ENCODE measurements around the gene COX11.

COX11 gene

GRCh38 chr17:54967621-54968261, 713 bp downstream of the COX11 start:
- Histone ChIP-seq H3K36me3 (peaks cover 15 to 21% (median 17%) of the 10 kb centered on the region in 3 donors), H3K4me1 (peaks cover 0 to 34% (median 18%) of the 10 kb centered on the region in 4 donors), H3K9me3 (no peaks in the 10 kb centered on the region), H3K27ac (peak overlapping the region; percentile 91 to 92), H3K27me3 (no peaks in the 10 kb centered on the region), H3K4me3 (peak overlapping the region; percentile 87 to 98)
- TF ChIP-seq, protein P1, sequence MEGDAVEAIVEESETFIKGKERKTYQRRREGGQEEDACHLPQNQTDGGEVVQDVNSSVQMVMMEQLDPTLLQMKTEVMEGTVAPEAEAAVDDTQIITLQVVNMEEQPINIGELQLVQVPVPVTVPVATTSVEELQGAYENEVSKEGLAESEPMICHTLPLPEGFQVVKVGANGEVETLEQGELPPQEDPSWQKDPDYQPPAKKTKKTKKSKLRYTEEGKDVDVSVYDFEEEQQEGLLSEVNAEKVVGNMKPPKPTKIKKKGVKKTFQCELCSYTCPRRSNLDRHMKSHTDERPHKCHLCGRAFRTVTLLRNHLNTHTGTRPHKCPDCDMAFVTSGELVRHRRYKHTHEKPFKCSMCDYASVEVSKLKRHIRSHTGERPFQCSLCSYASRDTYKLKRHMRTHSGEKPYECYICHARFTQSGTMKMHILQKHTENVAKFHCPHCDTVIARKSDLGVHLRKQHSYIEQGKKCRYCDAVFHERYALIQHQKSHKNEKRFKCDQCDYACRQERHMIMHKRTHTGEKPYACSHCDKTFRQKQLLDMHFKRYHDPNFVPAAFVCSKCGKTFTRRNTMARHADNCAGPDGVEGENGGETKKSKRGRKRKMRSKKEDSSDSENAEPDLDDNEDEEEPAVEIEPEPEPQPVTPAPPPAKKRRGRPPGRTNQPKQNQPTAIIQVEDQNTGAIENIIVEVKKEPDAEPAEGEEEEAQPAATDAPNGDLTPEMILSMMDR (IDR thresholded peaks at IDR 0.05), result peak in 1 of 2 experiments; percentile 38
- intact Hi-C loops (cut with DNase I; ENCODE audit: low total_unique reads), result no loop called here
- no peak for DNase-seq

DNA sequence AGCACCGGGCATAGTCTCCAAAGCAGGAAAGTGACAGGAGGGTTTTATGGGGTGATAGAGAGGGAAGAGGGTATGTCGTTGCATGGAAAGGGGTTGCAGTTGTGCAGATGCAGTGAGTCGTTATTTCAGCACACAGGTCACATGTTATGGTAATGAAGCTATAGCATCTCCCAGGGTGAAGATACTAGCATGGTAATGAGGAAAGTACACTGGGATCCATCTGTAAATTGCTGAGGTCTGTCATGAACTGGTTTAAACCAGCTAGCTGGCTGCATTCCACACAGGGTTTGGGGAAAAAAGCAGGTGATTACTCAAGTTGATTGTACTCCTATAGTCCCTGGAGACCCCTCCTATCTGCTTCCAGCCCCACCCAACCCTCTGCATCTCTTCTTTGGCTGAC, 11.7 kb downstream of the COX11 start:
- Histone ChIP-seq H3K4me3 (no peak overlapping the region), H3K36me3 (peaks cover 36 to 91% (median 38%) of the 10 kb centered on the region in 3 donors), H3K27ac (no peak overlapping the region), H3K4me1 (no peaks in the 10 kb centered on the region), H3K27me3 (no peaks in the 10 kb centered on the region), H3K9me3 (no peaks in the 10 kb centered on the region)
- intact Hi-C loops (cut with DNase I; ENCODE audit: low total_unique reads), result no loop called here
- TF ChIP-seq, protein P1 (IDR thresholded peaks at IDR 0.05), result no peak
- DNase-seq, result no peak

DNA sequence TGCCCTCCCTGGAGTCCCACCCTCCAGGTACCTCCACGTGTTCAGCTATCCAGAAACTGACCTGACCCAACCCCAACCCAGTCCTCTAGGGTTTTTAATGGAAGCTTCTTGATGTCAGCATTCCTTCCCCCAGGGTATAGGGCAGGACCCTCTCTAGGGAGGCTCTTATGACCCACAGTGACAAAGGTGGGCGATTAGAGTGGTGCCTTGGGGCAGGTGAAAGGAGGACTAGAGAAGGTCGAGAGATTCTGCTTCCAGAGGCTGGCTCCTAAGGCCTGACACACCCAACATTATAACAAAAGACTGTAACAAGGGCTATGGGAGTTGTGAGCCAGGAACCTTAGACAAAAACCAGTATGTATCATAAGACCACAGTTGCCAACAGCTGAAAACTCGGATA, 17.2 kb downstream of the COX11 start:
- H3K4me1 ChIP-seq, result no peaks in the 10 kb centered on the region
- no peak overlapping the region for H3K4me3 ChIP-seq
- DNase-seq, result no peak
- intact Hi-C loops (cut with DNase I; ENCODE audit: low total_unique reads), result no loop called here
- H3K9me3 ChIP-seq, result no peaks in the 10 kb centered on the region
- H3K36me3 ChIP-seq, result peaks cover 14 to 68% (median 25%) of the 10 kb centered on the region in 3 donors
- no peaks in the 10 kb centered on the region for H3K27me3 ChIP-seq
- H3K27ac ChIP-seq, result no peak overlapping the region
- TF ChIP-seq, protein P1 (IDR thresholded peaks at IDR 0.05), result no peak

DNA sequence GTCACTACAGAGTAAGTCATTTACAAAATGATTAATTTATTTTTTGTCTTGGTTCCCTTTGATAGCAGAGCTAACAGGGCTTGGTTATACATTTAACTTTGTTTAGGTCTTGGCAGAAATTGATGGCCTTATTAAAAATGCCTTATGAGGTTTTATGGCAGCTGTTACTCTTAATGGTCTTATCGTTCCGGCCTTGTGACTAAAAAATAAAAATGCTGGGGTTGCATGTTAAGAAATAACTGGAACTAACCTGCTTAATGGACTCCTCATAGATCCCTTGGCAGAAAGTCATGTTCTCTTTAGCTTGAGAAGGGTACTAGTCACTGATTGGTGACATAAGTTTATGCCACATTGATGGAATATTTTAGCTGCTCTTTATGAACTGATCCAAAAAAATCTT, 18.3 kb downstream of the COX11 start:
- no peaks in the 10 kb centered on the region for H3K27me3 ChIP-seq
- H3K4me3 ChIP-seq, result no peak overlapping the region
- peaks cover 12 to 57% (median 19%) of the 10 kb centered on the region in 3 donors for H3K36me3 ChIP-seq
- DNase-seq, result no peak
- TF ChIP-seq, protein P1 (IDR thresholded peaks at IDR 0.05), result no peak
- H3K4me1 ChIP-seq, result no peaks in the 10 kb centered on the region
- intact Hi-C loops (cut with DNase I; ENCODE audit: low total_unique reads), result no loop called here
- no peaks in the 10 kb centered on the region for H3K9me3 ChIP-seq
- no peak overlapping the region for H3K27ac ChIP-seq

- Histone ChIP-seq H3K27ac (no peak overlapping the region), H3K36me3 (peaks cover 9 to 39% (median 17%) of the 10 kb centered on the region in 3 donors), H3K4me3 (no peak overlapping the region), H3K4me1 (no peaks in the 10 kb centered on the region), H3K9me3 (no peaks in the 10 kb centered on the region), H3K27me3 (no peaks in the 10 kb centered on the region)
- DNase-seq, result no peak
- intact Hi-C loops (cut with DNase I; ENCODE audit: low total_unique reads), result no loop called here
- TF ChIP-seq, protein P1 (IDR thresholded peaks at IDR 0.05), result no peak
Measured at GRCh38 chr17:54948380-54948779, 20.1 kb downstream of the COX11 start.

All from tibial artery (tissue), 4 donors.